SU-DHL-6 (cell line): ENCODE results near the gene IST1.
A peak's percentile ranks its signal among the peaks of the same experiment; 100 is the strongest.
"Not testable (repeated sequence)": the region's sequence is repeated elsewhere in the genome, so short reads cannot be mapped to it uniquely, and the experiment has no call there.

Experiments used
- H2AFZ ChIP-seq: fragments of 200-600 bp; sonication (generic); 2 replicates; pipeline ENCODE4 v1.6.1; 2014; ENCODE audit warnings: low read depth, mild to moderate bottlenecking, moderate library complexity, mixed read lengths, antibody characterized with exemption, low read length; ENCODE audit not compliant: severe bottlenecking
- H3F3A ChIP-seq: fragments of 200-600 bp; shearing (Covaris generic); 2 replicates; pipeline ENCODE4 v1.6.0; 2016; ENCODE audit warnings: antibody characterized with exemption, mild to moderate bottlenecking; ENCODE audit not compliant: insufficient read depth
- H3K27ac ChIP-seq: fragments of 200-600 bp; sonication (generic); 2 replicates; pipeline ENCODE4 v1.5.1; 2016; ENCODE audit warnings: low read depth, mild to moderate bottlenecking, low read length, moderate library complexity, mixed read lengths
- H3K27me3 ChIP-seq: fragments of 200-600 bp; sonication (generic), shearing (Covaris generic); 2 replicates; pipeline ENCODE4 v1.6.0; 2014; ENCODE audit warnings: mild to moderate bottlenecking, low read length
- H3K36me3 ChIP-seq: fragments of 200-600 bp; sonication (generic); 2 replicates; pipeline ENCODE4 v1.6.1; 2014; ENCODE audit warnings: mild to moderate bottlenecking, low read length, mixed read lengths
- H3K4me2 ChIP-seq: fragments of 300-600, 200-600 bp; shearing (Covaris generic), sonication (generic); 2 replicates; pipeline ENCODE4 v1.6.0; 2014; ENCODE audit warnings: low read length, low read depth, mild to moderate bottlenecking; ENCODE audit not compliant: poor library complexity, severe bottlenecking
- H3K4me3 ChIP-seq: fragments of 200-600 bp; sonication (generic); 2 replicates; pipeline ENCODE4 v1.5.1; 2014; ENCODE audit warnings: antibody characterized with exemption, low read length, mild to moderate bottlenecking, mixed read lengths; ENCODE audit not compliant: insufficient read depth, poor library complexity, severe bottlenecking
- H3K79me2 ChIP-seq: fragments of 200-600 bp; sonication (generic); 2 replicates; pipeline ENCODE4 v1.6.1; 2014; ENCODE audit warnings: mild to moderate bottlenecking, low read length, moderate library complexity; ENCODE audit not compliant: insufficient read depth
- H3K9ac ChIP-seq: fragments of 200-600 bp; sonication (generic); 2 replicates; pipeline ENCODE4 v1.7.0; 2014; ENCODE audit warnings: mild to moderate bottlenecking, low read length
- H3K9me2 ChIP-seq: fragments of 200-600 bp; sonication (generic); replicated peaks from 2 replicates; pipeline ENCODE4 v1.6.1; 2014; ENCODE audit warnings: low read length; ENCODE audit not compliant: insufficient read depth
- H3K9me3 ChIP-seq: fragments of 200-600 bp; sonication (generic); 2 replicates; pipeline ENCODE4 v1.6.1; 2014; ENCODE audit warnings: low read length, mixed read lengths; ENCODE audit not compliant: insufficient read depth
- H4K20me1 ChIP-seq: fragments of 200-600 bp; sonication (generic); 2 replicates; pipeline ENCODE4 v1.6.1; 2014; ENCODE audit warnings: low read depth, mild to moderate bottlenecking, antibody characterized with exemption, low read length, moderate library complexity, mixed read lengths
- EZH2phosphoT487 ChIP-seq: fragments of 200-600 bp; sonication (generic), shearing (Covaris generic); conservative IDR thresholded peaks from 2 replicates; pipeline ENCODE4 v1.6.1; 2018; ENCODE audit warnings: mild to moderate bottlenecking, antibody characterized with exemption, low read length, moderate library complexity, mixed read lengths
- TF ChIP-seq, protein P1 (sequence below): fragments of 200-600 bp; sonication (generic); IDR thresholded peaks from one replicate; pipeline ENCODE4 v1.5.1; 2017; ENCODE audit warnings: antibody characterized with exemption, mild to moderate bottlenecking, low read length, moderate library complexity; ENCODE audit not compliant: insufficient read depth, poor library complexity, severe bottlenecking

IST1 gene

DNA sequence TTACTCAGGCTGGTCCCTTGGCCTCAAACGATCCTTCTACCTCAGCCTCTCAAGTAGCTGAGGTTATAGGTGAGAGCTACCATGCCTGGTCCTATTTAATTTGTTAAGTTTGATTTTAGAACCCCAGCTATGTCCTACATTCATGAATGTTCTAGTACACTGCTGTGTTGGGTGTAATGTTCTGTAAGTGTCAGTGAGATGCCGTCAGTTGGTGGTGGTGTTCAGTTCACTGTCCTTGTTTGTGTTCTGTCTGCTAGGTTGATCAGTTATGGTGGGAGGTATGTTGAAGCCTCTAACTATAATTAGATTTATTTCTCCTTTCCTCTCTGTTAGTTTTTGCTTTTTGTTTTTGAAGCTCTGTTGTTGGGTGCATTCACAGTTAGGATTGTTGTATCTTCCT, 8.3 kb downstream of the IST1 start:
- H3F3A ChIP-seq, result peaks cover 32% of the 10 kb centered on the region; the same call in 1 of the 2 replicates
- no peaks in the 10 kb centered on the region for H3K27me3 ChIP-seq
- TF ChIP-seq EZH2phosphoT487, result no peak
- TF ChIP-seq, protein P1, sequence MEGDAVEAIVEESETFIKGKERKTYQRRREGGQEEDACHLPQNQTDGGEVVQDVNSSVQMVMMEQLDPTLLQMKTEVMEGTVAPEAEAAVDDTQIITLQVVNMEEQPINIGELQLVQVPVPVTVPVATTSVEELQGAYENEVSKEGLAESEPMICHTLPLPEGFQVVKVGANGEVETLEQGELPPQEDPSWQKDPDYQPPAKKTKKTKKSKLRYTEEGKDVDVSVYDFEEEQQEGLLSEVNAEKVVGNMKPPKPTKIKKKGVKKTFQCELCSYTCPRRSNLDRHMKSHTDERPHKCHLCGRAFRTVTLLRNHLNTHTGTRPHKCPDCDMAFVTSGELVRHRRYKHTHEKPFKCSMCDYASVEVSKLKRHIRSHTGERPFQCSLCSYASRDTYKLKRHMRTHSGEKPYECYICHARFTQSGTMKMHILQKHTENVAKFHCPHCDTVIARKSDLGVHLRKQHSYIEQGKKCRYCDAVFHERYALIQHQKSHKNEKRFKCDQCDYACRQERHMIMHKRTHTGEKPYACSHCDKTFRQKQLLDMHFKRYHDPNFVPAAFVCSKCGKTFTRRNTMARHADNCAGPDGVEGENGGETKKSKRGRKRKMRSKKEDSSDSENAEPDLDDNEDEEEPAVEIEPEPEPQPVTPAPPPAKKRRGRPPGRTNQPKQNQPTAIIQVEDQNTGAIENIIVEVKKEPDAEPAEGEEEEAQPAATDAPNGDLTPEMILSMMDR, result no peak
- H3K79me2 ChIP-seq, result peaks cover 100% of the 10 kb centered on the region
- H3K36me3 ChIP-seq, result no peaks in the 10 kb centered on the region; the same call in 1 of the 2 replicates
- H3K27ac ChIP-seq, result no peak overlapping the region
- H3K9me3 ChIP-seq, result no peaks in the 10 kb centered on the region
- peak overlapping the region; percentile 21 for H3K4me2 ChIP-seq
- no peak overlapping the region for H3K9ac ChIP-seq
- no peak overlapping the region for H2AFZ ChIP-seq
- peaks cover 64% of the 10 kb centered on the region for H4K20me1 ChIP-seq
- H3K9me2 ChIP-seq, result no peaks in the 10 kb centered on the region
- no peak overlapping the region for H3K4me3 ChIP-seq

DNA sequence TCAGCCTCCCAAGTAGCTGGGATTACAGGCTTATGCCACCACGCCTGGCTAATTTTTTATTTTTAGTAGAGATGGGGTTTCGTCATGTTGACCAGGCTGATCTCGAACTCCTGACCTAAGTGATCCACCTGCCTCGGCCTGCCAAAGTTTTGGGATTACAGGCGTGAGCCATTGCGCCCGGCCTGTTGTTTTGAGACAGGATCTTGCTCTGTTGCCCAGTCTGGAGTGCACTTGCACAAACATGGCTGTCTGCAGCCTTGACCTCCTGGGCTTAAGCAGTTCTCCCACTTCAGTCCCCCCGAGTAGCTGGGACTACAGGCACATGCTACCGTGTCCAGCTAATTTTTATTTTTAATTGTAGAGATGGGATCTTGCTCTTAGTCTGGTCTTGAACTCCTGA, 8.9 kb downstream of the IST1 start:
- no peak overlapping the region for H2AFZ ChIP-seq
- no peak overlapping the region for H3K27ac ChIP-seq
- H3K36me3 ChIP-seq, result no peaks in the 10 kb centered on the region; the same call in 1 of the 2 replicates
- H3K79me2 ChIP-seq, result peaks cover 100% of the 10 kb centered on the region
- peaks cover 26% of the 10 kb centered on the region; the same call in 1 of the 2 replicates for H3F3A ChIP-seq
- no peak overlapping the region for H3K4me3 ChIP-seq
- H3K9me3 ChIP-seq, result no peaks in the 10 kb centered on the region
- TF ChIP-seq, protein P1, result no peak
- no peak for TF ChIP-seq EZH2phosphoT487
- H3K27me3 ChIP-seq, result no peaks in the 10 kb centered on the region
- H4K20me1 ChIP-seq, result peaks cover 65% of the 10 kb centered on the region
- H3K9ac ChIP-seq, result no peak overlapping the region
- no peaks in the 10 kb centered on the region for H3K9me2 ChIP-seq
- H3K4me2 ChIP-seq, result no peak overlapping the region

GRCh38 chr16:71905765-71906164, 10.4 kb downstream of the IST1 start:
- not testable (repeated sequence) for H3K9me3 ChIP-seq, H2AFZ ChIP-seq, H3K36me3 ChIP-seq, H3K27ac ChIP-seq, H3K27me3 ChIP-seq, H3K4me2 ChIP-seq, H3K4me3 ChIP-seq, H3K9ac ChIP-seq, H3K9me2 ChIP-seq
- peaks cover 15% of the 10 kb centered on the region; the same call in 1 of the 2 replicates for H3F3A ChIP-seq
- peaks cover 100% of the 10 kb centered on the region for H3K79me2 ChIP-seq
- H4K20me1 ChIP-seq, result peaks cover 66% of the 10 kb centered on the region

GRCh38 chr16:71911121-71911520, 15.8 kb downstream of the IST1 start:
- TF ChIP-seq, protein P1, result no peak
- no peak for TF ChIP-seq EZH2phosphoT487
- Histone ChIP-seq H3K27ac (no peak overlapping the region), H3K27me3 (no peaks in the 10 kb centered on the region), H3K4me3 (no peak overlapping the region), H3K36me3 (peaks cover 8% of the 10 kb centered on the region), H3K9me2 (no peaks in the 10 kb centered on the region), H3F3A (no peaks in the 10 kb centered on the region), H3K79me2 (peaks cover 100% of the 10 kb centered on the region), H4K20me1 (peaks cover 52% of the 10 kb centered on the region), H2AFZ (no peak overlapping the region), H3K4me2 (no peak overlapping the region), H3K9me3 (no peaks in the 10 kb centered on the region), H3K9ac (no peak overlapping the region)
